ENCODE measurements around the gene TARP.

TARP gene

GRCh38 chr7:38273286-38273995 is at the start of gene TARP:
Gene TARP, minus strand, starts transcription at chr7:38273636.
- DNase-seq (ENCODE audit: low read depth), result no peak

DNA sequence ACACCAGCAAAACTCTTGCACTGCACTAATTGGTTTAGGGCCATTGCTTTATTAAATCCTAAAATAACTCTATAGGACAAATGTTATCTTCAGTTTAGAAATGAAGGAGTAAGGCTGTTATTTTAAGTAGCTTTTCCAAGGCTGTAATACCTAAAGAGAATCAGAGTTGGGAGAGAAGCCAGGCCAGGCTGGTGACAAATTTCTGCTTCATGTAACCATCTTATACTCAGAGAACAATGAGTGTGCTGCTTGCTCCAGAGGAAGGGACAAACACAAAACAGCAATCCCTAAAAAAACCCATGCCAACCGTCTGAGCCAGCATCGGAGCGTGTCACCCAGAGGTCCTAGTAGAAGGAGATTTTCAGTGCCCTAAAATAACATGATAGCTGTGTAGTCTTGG is 49.7 kb upstream of the TARP start:
- DNase-seq (ENCODE audit: low read depth), result no peak

DNA sequence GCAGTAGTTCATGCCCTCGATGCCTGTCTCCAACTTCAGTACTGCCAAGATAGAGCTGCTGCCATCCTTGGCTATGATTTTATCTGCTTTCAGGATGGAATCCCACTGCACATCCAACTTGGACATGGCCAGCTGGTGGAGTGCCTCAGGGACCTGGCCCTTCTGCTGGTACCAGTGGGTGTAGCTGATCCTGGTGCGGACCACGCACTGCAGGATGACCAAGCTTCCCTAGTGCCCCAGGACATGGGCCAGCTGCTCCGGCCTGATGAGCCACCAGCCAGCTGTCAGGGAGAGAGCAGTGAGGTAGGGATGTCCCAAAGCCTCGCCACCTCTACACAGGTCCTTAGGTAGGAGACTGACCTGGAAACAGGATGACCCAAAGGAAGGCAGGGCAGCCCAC is 49.0 kb upstream of the TARP start:
- DNase-seq (ENCODE audit: low read depth), result no peak

GRCh38 chr7:38321967-38322366 is 48.5 kb upstream of the TARP start:
- no peak for DNase-seq (ENCODE audit: low read depth)

GRCh38 chr7:38321515-38321944 is 48.1 kb upstream of the TARP start:
- no peak for DNase-seq (ENCODE audit: low read depth)

DNA sequence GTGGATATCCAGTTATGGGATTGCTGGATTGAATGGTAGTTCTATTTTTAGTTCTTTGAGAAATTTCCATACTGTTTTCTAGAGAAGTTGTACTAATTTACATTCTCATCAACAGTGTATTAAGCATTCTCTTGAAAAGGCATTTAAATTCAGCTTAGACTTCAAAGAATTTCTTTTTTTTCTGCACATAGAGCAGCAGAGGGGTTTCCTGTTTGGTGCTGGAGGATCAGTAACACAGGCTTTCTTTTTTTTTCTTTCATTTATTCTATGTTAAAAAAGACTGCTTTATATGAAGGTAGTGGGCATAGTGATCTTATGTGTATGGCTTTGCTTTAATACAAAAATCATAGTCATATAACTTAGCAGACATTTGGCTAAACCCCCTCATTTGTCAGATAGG is 47.6 kb upstream of the TARP start:
- DNase-seq (ENCODE audit: low read depth), result no peak

DNA sequence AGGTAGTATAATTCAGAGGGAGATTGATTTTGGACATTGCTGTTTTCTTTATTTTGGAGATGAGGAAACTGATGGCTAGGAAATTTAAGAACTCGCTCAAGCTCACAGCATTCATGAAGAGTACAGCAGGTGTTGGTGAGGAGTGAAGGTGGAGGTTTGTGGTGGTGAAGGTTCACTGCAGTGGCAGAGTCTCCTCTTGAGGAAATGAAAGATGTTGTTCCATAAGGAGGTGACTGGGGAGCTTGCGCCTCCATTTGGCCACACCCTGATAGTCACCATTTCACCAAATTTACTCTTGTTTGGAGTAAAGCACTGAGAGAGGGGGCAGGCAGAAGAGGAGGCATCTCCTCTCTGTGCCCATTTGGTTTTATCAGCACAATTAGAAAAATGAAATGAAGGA is 46.4 kb upstream of the TARP start:
- no peak for DNase-seq (ENCODE audit: low read depth)

GRCh38 chr7:38318803-38319416 is 45.5 kb upstream of the TARP start:
- no peak for DNase-seq (ENCODE audit: low read depth)

- no peak for DNase-seq (ENCODE audit: low read depth)
These were observed 44.8 kb upstream of the TARP start for GRCh38 chr7:38318241-38318640.

DNA sequence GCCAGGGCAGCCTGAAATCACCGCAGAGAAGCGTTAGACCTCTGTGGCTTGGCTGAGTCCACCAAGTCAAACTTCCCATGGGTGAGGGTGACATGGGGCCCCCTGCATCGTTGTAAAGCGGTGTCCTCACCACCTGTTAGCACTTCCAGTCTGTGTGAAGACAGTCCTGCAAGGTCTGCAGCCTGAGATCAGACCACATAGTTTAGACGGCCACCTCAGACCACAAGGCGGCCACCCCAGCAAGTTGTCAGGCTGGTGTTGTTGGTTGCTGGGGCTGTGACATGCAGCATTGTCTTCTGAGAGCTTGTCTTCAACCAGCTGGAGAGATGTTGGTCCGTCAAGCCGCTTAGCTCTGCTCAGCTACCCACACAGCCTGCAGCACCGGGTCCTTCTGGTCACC is 44.1 kb upstream of the TARP start:
- no peak for DNase-seq (ENCODE audit: low read depth)

DNA sequence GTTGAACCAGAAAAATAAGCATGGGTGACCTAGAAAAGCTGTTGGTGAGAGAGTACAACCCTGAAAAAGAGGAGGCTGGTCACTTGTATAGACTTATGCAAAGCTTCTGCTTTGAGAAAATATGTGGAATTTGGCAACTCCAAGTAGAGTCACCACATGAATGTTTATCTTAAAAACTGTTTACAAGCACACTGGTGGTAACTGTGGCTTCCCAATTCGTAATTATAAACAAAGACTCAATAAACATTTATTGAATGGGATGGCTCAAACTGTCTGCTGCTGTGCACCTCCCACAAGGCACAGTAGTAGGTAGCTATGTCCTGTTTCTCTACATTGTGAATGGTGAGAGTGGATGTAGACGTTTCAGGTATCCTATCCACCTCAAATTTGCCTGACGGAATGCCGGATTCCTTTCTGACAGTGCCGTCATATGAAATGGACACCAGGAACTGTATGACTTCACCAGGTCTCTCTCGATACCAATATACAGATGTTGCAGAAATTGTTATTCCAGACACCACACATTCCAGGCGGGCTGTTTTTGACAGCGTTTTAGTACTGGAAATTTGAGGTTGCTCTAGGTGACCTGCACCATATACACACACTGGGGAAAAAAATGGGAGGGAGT is 43.4 kb upstream of the TARP start:
- DNase-seq (ENCODE audit: low read depth), result no peak

DNA sequence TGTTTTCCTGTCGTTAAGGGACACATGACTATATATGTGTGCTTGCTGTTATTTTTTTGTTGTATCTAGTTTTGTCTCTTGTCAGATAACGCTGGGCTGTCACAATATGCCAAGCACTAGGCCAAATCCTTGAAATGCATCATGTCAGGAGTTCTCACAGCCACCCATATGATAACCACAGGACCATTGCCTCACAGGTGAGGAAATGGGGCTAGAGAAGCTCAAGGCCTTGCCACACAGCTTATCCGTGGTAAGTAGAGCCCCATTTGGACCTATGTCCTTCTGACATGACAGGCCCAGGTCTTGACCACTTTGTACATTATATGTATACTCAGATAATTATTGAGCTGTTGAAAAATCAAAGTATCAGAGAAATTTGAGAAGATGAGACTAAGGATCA is 42.0 kb upstream of the TARP start:
- DNase-seq (ENCODE audit: low read depth), result no peak

DNA sequence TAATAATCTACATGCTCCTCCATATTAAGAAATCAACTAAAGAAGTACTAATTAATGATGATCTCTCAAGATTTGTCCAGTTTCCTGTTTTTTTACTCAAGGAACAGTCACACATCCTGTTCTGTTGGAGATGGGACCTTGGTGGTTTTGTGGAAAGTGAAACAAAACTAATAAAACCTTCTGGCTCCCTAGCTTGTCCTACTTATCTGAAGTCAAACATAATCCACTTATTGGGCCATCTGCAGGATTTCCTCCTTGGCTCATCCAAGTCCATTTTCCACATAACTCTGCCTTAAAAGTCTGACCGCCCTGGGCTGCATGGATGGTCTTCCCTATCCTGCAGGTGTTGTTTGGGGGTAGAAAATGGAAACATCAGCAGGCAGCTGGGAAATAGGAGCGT is 39.4 kb upstream of the TARP start:
- no peak for DNase-seq (ENCODE audit: low read depth)

DNA sequence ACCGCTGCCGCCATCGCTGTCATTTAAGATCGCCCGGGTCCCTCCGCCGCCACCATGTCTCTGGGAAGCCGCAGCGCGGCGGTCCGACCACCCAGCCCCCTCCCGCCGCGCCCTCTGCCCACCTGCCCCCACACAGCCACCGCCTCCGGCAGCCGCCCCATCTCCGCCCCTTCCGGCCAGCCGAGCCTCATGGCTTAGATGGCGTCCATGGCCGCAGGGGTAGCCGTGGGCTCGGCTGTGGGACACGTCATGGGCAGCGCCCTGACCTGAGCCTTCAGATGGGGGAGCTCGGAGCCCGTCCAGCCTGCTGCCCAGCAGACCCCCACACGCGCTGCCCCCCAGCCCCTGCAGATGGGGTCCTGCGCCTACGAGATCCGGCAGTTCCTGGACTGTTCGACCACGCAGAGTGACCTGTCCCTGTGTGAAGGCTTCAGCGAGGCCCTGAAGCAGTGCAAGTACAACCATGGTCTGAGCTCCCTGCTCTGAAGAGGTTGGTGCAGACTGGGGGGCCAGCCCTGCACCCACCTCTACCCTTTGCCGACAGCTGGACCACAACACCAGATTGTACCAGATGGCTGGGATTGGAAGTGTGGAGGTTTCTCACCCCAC is 38.0 kb upstream of the TARP start:
- no peak for DNase-seq (ENCODE audit: low read depth)

DNA sequence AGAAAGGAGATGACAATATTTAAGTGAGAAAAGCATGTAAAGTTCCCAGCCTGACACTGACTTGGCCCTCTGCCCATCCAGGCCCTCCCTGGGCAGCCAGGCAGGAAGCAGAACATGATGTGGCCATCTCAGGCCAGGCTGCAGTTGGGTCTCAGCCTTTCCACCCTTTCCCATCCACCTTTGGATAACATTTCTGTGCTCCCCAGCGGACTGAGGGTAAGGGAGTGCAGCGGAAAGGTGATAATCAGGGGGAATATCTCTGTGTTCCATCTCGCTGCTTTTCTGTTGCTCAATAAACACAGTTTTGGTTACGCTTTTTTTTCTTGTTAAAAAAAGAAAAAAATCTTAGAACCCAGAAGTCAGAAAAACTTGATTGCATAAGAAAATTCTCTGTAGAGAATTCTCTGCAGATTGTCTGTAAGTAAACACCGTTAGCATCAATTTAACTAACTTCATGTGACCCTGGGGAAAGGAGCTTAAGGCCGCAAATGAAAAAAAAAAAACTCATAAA is 37.2 kb upstream of the TARP start:
- DNase-seq (ENCODE audit: low read depth), result no peak

- DNase-seq (ENCODE audit: low read depth), result no peak
These were observed 36.1 kb upstream of the TARP start for GRCh38 chr7:38309555-38309954.

- no peak for DNase-seq (ENCODE audit: low read depth)
These were observed 34.7 kb upstream of the TARP start for GRCh38 chr7:38308140-38308539.

GRCh38 chr7:38307640-38308039 is 34.2 kb upstream of the TARP start:
- DNase-seq (ENCODE audit: low read depth), result no peak

GRCh38 chr7:38306914-38307313 is 33.5 kb upstream of the TARP start:
- DNase-seq (ENCODE audit: low read depth), result no peak

DNA sequence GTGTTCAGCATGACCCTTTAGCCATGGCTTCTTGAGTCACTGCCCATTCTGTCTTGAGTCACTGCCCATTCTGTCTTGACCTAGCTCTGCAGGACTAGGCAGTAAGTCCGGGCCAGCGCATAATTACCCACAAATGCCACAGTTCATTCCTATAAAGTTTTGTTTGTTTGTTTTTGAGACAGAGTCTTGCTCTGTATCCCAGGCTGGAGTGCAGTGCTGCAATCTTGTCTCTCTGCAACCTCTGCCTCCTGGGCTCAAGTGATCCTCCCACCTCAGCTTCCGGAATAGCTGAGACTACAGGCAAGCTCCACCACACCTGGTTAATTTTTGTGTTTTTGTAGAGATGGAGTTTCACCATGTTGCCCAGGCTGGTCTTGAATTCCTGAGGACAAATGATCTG is 32.7 kb upstream of the TARP start:
- DNase-seq (ENCODE audit: low read depth), result no peak

DNA sequence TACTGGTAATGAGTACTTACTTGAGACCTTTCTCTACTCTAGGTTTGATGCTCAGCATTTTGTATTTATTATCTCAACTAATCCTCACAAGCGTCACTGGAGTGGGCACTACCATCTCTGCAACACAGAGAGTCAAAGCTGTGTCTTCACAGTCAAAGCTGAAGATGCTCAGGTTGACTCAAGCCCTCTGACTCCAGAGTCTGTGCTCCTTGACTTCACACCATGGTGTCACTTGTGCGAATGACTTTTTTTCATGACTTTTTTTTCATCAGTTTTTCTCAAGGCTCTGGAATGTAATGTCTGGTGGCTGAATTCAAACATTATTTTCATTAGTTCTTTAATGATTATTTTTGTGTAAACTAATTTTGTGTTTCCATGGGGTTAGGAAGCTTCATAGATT is 30.4 kb upstream of the TARP start:
- DNase-seq (ENCODE audit: low read depth), result no peak

GRCh38 chr7:38300175-38300574 is 26.7 kb upstream of the TARP start:
- DNase-seq (ENCODE audit: low read depth), result no peak

Data from activated T-helper 9 cell treated with anti-CD3 and anti-CD28 coated beads, Interleukin-2, amount 50 U/mL, for 16 hours (primary cell).